IgD-negative memory B cell (primary cell): ENCODE results near the gene CA9. TPM values are rescaled to one million over a fixed set of nuclear protein-coding genes. Genes with fewer than 3 reads are reported as not detected.
"Not testable (repeated sequence)": the region's sequence is repeated elsewhere in the genome, so short reads cannot be mapped to it uniquely, and the experiment has no call there.

Source experiments
- H3K27ac Mint-ChIP-seq, 3 donors: one replicate each; pipeline ENCODE4 v1.8.0; 2020 to 2022; ENCODE audit warnings: mild to moderate bottlenecking in 3 of 3, mixed read lengths in 3 of 3, moderate library complexity in 1 of 3
- H3K27me3 Mint-ChIP-seq: one replicate; pipeline ENCODE4 v1.8.0; 2021; ENCODE audit warnings: mixed read lengths
- H3K36me3 Mint-ChIP-seq: one replicate; pipeline ENCODE4 v1.8.0; 2020; ENCODE audit warnings: mild to moderate bottlenecking, mixed read lengths
- H3K4me1 Mint-ChIP-seq, 3 donors: one replicate each; pipeline ENCODE4 v1.8.0; 2020 to 2022; ENCODE audit warnings: mixed read lengths in 3 of 3, mild to moderate bottlenecking in 1 of 3
- H3K4me3 Mint-ChIP-seq, 4 donors: one replicate each; pipeline ENCODE4 v1.8.0; 2020 to 2022; ENCODE audit warnings: mild to moderate bottlenecking in 4 of 4, mixed read lengths in 4 of 4, moderate library complexity in 3 of 4
- H3K9me3 Mint-ChIP-seq, 3 donors: one replicate each; pipeline ENCODE4 v1.8.0; 2020 to 2021; ENCODE audit warnings: mixed read lengths in 3 of 3, mild to moderate bottlenecking in 1 of 3
- polyA plus RNA-seq: library from polyadenylated mRNA; unstranded; fragments of 300-500 nt; fragmentation: Illumina TruSeq; gene quantifications from one replicate; pipeline ENCODE4 v1.2.3, GENCODE V29; 2021

CA9 gene
- polyA plus RNA-seq, 1 donor from 2014 or later: not detected

- H3K9me3 Mint-ChIP-seq, H3K27me3 Mint-ChIP-seq: not testable (repeated sequence)
- peaks cover 13% of the 10 kb centered on the region for H3K36me3 Mint-ChIP-seq
- H3K27ac Mint-ChIP-seq: peak overlapping the region; percentile 89 to 99 (median 99)
- H3K4me3 Mint-ChIP-seq: peak overlapping the region; percentile 96 to 99 (median 98)
- peaks cover 32 to 52% (median 33%) of the 10 kb centered on the region in 3 donors for H3K4me1 Mint-ChIP-seq
These were observed 28.0 kb upstream of the CA9 start for GRCh38 chr9:35645736-35646135.

DNA sequence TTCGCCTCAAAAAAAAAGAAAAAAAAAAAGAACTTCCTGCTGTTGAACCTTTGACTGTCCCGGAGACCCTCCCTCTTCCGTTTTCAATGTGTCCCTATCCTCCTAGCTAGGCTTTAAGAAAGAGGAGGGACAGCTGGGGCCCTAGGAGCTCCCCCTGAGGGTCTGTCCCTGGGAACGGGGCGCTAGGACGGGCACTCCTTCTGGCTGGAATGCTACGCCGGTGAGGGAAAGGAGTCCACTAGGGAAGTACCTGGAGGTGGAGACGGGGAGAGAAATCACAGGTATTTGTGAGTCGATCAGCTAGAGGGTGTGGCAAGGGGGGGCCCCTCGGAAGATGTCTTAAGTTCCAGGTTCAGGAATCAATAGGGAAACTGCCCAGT is 27.6 kb upstream of the CA9 start:
- Mint-ChIP-seq H3K9me3 (no peaks in the 10 kb centered on the region), H3K4me1 (peaks cover 32 to 52% (median 34%) of the 10 kb centered on the region in 3 donors), H3K4me3 (peak overlapping the region; percentile 96 to 99 (median 98)), H3K36me3 (peaks cover 13% of the 10 kb centered on the region), H3K27me3 (no peaks in the 10 kb centered on the region), H3K27ac (peak overlapping the region; percentile 89 to 99 (median 99))

- H3K27ac Mint-ChIP-seq: peak overlapping the region; percentile 89 to 99 (median 99)
- H3K36me3 Mint-ChIP-seq: peaks cover 13% of the 10 kb centered on the region
- H3K4me1 Mint-ChIP-seq: peaks cover 31 to 51% (median 33%) of the 10 kb centered on the region in 3 donors
- no peaks in the 10 kb centered on the region for H3K9me3 Mint-ChIP-seq
- H3K4me3 Mint-ChIP-seq: peak overlapping the region; percentile 96 to 99 (median 98)
- H3K27me3 Mint-ChIP-seq: no peaks in the 10 kb centered on the region
These were observed 27.0 kb upstream of the CA9 start for GRCh38 chr9:35646533-35647265.

DNA sequence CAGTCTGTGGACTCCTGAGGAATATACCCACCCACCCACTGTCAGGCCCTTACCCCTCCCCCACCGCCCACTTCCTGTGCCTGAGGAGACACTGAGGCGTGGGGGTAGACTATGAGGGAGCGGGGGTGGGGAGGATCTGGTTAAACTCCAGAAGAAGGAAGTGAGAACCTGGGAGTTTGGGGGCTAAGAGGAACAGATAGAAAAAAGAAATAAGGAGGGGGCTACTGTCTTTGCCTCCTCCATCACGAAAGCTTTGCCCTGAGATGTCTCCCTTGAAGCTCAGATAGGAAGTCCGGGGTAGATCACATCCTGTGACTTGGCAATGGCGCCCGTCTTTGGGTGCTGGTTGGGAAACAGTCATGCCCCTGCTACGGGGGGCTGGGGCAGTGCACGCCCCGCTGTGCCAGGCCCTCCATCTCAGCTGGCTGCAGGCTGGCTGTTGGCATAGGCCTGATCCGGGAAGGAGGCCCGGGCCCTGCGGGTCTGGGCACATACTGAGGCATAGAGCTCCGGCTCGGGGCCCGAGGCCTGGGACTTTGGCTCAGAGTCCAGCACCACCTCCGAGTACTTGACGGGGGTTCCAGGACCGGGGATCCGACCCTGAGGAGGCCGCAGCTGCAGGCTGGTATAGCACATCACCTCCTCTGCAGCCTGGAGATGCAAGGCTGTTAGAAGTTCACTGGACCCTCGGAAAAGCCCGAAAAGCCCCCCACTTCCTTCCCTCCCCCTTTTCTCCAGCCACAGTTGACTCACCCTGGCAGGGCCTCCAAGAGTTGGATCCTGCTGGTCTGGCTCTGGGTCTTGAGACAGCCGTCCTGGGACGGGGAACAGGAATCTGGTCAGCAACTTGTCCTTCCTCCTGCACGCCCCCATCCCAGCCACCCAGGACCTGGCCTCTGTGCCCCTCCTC is 24.0 kb upstream of the CA9 start:
- Mint-ChIP-seq H3K36me3 (peaks cover 2% of the 10 kb centered on the region), H3K9me3 (no peaks in the 10 kb centered on the region), H3K4me3 (peak overlapping the region; percentile 93 to 98 (median 96)), H3K27me3 (no peaks in the 10 kb centered on the region), H3K4me1 (peaks cover 33 to 35% (median 33%) of the 10 kb centered on the region in 3 donors), H3K27ac (peak overlapping the region; percentile 89 to 99 (median 93))

- no peaks in the 10 kb centered on the region for H3K9me3 Mint-ChIP-seq
- peaks cover 32 to 37% (median 36%) of the 10 kb centered on the region in 3 donors for H3K4me1 Mint-ChIP-seq
- H3K36me3 Mint-ChIP-seq: peaks cover 2% of the 10 kb centered on the region
- H3K27ac Mint-ChIP-seq: peak within 1 kb of the TSS; percentile 89 to 99 (median 93)
- peak within 1 kb of the TSS; percentile 93 to 98 (median 96) for H3K4me3 Mint-ChIP-seq
- no peaks in the 10 kb centered on the region for H3K27me3 Mint-ChIP-seq
These were observed 23.2 kb upstream of the CA9 start, which contains the start of gene SIT1 for GRCh38 chr9:35650341-35651158. Gene SIT1 (minus strand): TSS chr9:35650931. CDS start chr9:35650853, 78 bp downstream.

DNA sequence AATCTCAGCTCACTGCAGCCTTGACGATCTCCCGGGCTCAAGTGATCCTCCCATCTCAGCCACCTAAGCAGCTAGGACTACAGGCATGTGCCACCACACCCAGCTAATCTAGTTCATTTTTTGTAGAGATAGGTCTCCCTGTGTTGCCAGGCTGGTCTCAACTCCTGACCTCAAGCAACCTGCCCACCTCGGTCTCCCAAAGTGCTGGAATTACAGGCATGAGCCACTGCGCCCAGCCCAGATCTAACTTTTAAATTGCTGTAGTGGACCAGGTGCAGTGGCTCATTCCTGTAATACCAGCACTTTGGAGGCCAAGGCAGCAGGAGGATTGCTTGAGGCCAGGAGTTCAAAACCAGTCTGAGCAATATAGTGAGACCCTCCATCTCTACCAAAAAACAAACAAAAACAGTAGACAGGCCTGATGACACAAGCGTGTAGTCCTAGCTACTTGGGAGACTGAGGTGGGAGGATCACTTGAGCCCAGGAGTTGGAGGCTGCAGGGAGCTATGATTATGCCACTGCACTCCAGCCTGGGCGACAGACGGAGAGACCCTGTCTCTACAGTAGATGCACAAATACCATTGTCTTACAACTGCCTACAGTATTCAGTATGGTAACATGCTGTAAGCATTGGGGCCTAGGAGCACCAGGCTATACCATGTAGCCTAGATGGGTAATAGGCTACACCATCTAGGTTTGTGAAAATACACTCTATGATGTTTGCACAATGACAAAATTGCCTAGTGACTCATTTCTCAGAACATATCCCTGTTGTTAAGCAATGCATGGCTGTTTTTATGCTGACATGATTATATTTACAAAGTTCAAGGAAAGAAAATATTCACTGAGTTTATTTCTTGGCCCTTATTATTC is 21.5 kb upstream of the CA9 start:
- Mint-ChIP-seq H3K36me3 (peaks cover 2% of the 10 kb centered on the region), H3K27me3 (no peaks in the 10 kb centered on the region), H3K27ac (peak overlapping the region in 1 of 3 donors; percentile 47), H3K4me1 (peaks cover 38 to 50% (median 42%) of the 10 kb centered on the region in 3 donors), H3K9me3 (peaks cover 0 to 2% (median 0%) of the 10 kb centered on the region in 3 donors), H3K4me3 (peak overlapping the region in 3 of 4 donors; percentile 63 to 96 (median 93))

DNA sequence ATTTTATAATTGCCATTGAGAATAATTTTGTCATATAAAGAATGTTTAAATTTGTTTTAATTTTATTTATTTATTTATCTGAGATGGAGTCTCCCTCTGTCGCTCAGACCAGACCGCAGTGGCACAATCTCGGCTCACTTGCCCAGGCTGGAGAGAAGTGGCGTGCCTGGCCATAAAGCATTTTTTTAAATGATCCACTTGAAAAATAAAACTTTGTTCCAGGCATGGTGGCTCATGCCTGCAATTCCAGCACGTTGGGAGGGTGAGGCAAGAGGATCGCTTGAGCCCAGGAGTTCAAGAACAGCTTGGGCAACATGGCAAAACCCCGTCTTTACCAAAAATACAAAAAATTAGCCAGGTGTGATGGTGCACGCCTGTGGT is 20.9 kb upstream of the CA9 start:
- Mint-ChIP-seq H3K4me1 (peaks cover 40 to 50% (median 42%) of the 10 kb centered on the region in 3 donors), H3K27ac (no peak overlapping the region), H3K36me3 (peaks cover 2% of the 10 kb centered on the region), H3K27me3 (peaks cover under 1% of the 10 kb centered on the region), H3K4me3 (no peak overlapping the region), H3K9me3 (peaks cover 0 to 3% (median 0%) of the 10 kb centered on the region in 3 donors)

GRCh38 chr9:35653611-35654010 is 20.1 kb upstream of the CA9 start:
- no peak overlapping the region for H3K4me3 Mint-ChIP-seq
- peaks cover 2% of the 10 kb centered on the region for H3K27me3 Mint-ChIP-seq
- H3K4me1 Mint-ChIP-seq: peaks cover 35 to 44% (median 39%) of the 10 kb centered on the region in 3 donors
- H3K27ac Mint-ChIP-seq: peak overlapping the region in 2 of 3 donors; percentile 63 to 99
- peaks cover 0 to 5% (median 0%) of the 10 kb centered on the region in 3 donors for H3K9me3 Mint-ChIP-seq
- H3K36me3 Mint-ChIP-seq: no peaks in the 10 kb centered on the region

DNA sequence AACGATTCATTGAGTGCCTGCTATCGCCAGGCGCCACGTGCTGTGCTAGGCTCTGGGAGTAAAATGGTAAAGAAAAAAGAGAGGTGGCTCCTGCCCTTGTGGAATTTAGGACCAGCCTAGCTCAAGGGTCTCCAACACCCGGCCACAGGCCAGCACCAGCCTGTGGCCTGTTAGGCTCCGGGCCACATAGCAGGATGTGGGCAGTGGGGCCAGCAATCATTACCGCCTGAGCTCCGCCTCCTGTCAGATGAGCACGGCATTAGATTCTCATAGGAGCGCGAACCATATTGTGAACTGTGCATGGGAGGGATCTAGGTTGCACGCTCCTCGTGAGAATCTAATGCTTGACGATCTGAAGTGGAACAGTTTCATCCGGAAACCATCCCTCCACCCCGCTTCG is 17.4 kb upstream of the CA9 start:
- peaks cover 0 to 5% (median 0%) of the 10 kb centered on the region in 3 donors for H3K9me3 Mint-ChIP-seq
- H3K27ac Mint-ChIP-seq: peak overlapping the region; percentile 99 to 100 (median 100)
- H3K4me1 Mint-ChIP-seq: peaks cover 35 to 57% (median 43%) of the 10 kb centered on the region in 3 donors
- H3K36me3 Mint-ChIP-seq: peaks cover 2% of the 10 kb centered on the region
- H3K4me3 Mint-ChIP-seq: peak overlapping the region in 3 of 4 donors; percentile 46 to 90 (median 71)
- peaks cover 2% of the 10 kb centered on the region for H3K27me3 Mint-ChIP-seq

DNA sequence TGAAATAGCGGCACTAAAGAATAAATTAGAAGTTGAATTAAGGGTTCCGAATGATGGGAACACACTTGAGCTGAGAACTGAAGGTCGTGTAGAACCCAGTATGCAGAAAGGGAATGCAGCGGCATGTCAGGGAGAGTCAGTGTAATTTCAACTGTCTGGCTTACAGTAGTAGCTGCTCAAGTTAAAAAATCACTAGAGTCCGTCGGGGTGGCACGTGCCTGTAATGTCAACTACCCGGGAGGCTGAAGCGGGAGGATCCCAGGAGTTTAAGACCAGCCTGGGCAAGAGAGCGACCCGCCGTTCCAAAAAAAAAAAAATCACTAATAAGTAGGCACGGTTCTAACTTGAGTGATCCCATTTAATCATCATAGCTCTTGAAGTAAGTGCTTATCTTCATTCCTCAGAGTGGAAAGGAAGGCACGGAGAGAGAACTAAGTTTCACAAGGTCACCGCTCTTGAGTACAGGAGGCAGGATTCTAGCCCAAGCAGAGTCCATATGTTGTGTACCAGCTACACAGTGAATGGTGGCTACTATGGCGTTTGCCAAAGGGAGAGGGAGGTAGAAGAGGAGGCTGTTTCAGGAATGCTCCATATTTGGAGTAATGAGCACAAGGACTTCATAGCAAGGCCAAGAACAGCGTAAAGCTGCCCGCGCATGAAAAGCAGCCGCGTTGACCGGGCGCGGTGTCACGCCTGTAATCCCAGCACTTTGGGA is 16.7 kb upstream of the CA9 start:
- Mint-ChIP-seq H3K9me3 (peaks cover 0 to 5% (median 0%) of the 10 kb centered on the region in 3 donors), H3K27me3 (peaks cover 2% of the 10 kb centered on the region), H3K36me3 (peaks cover 2% of the 10 kb centered on the region), H3K4me3 (peak overlapping the region; percentile 87 to 96 (median 92)), H3K4me1 (peaks cover 37 to 56% (median 43%) of the 10 kb centered on the region in 3 donors), H3K27ac (peak overlapping the region; percentile 99 to 100 (median 100))

DNA sequence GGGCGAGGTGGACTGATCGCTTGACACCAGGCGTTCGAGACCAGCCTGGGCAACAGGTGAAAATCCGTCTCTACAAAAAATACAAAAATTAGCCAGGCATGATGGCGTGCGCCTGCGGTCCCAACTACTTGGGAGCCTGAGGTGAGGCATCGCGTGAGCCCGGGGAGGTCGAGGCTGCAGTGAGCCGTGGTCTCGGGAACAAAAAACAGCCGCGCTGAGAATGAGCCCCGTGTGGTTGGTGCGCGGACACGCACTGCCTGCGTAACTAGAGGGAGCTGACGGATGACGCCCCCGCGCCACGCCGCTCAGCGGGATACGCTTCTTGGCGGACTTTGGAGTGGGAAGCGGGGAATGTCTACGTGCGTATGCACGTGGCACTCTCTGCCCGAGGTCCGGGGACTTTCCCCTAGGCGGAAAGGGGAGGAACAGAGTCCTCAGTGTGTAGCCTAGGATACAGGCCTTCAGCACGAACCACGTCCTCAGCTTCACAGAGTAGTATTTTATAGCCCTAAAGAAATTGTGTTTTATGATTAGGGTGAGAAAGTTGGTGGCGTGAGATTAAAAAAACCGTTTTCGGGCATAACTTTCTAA is 16.1 kb upstream of the CA9 start, which contains the start of gene RMRP:
Gene RMRP (minus strand): TSS at position 474 of the 591 bp plus-strand sequence.
- peaks cover 2% of the 10 kb centered on the region for H3K36me3 Mint-ChIP-seq
- H3K27me3 Mint-ChIP-seq: peaks cover 2% of the 10 kb centered on the region
- peak within 1 kb of the TSS; percentile 87 to 96 (median 92) for H3K4me3 Mint-ChIP-seq
- peak within 1 kb of the TSS; percentile 99 to 100 (median 100) for H3K27ac Mint-ChIP-seq
- H3K4me1 Mint-ChIP-seq: peaks cover 39 to 63% (median 48%) of the 10 kb centered on the region in 3 donors
- peaks cover 0 to 5% (median 0%) of the 10 kb centered on the region in 3 donors for H3K9me3 Mint-ChIP-seq

DNA sequence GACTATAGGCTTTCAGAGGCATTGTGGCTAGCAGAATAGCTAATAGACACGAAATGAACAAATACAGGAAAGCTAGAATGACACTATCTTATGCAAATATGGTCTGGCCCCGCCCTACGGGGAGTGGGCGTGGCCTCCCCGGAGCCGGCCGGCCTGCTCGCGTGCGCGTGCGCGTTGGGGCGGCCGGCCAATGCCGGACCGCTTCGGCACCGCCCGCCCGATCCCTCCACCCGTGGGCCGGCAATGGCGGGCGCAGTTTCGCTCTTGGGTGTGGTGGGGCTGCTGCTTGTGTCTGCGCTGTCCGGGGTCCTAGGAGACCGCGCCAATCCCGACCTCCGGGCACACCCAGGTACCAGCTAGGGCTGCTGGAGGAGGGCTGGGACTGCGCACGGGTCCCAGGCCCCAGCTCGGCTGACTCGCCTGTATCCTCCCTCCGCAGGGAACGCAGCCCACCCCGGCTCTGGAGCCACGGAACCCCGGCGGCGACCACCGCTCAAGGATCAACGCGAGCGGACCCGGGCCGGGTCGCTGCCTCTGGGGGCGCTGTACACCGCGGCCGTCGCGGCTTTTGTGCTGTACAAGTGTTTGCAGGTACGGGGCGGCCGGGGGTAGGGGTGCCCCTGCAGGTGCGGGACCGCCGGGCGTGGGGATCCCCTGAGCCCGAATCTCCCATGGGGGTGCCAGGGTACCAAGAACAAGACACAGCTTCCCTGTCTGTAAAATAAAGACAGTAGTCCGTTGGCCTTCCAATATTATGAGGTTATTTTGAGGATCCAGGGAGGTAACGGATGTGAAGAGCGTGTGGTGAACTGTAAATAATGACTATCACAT is 15.4 kb upstream of the CA9 start, which contains the start of gene CCDC107:
Gene CCDC107 (plus strand): TSS at position 156 of the 831 bp plus-strand sequence. CDS start 88 bp downstream, at position 244.
- Mint-ChIP-seq H3K27ac (peak within 1 kb of the TSS; percentile 99 to 100 (median 100)), H3K4me3 (peak within 1 kb of the TSS; percentile 87 to 96 (median 92))

More for the DNA sequence above, 15.4 kb upstream of the CA9 start, which contains the start of gene CCDC107:
- H3K9me3 Mint-ChIP-seq: peaks cover 0 to 5% (median 0%) of the 10 kb centered on the region in 3 donors
- peaks cover 2% of the 10 kb centered on the region for H3K36me3 Mint-ChIP-seq
- H3K4me1 Mint-ChIP-seq: peaks cover 39 to 67% (median 53%) of the 10 kb centered on the region in 3 donors
- H3K27me3 Mint-ChIP-seq: peaks cover 2% of the 10 kb centered on the region
